Tibial nerve (tissue), 4 donors: ENCODE measurements around the gene PTPRK. TPM values are rescaled to one million over a fixed set of nuclear protein-coding genes. Genes with fewer than 3 reads are reported as not detected.

ENCODE experiments used
- DNase-seq, 2 donors: peaks; one replicate each; pipeline ENCODE4 v3.0.0-alpha.2; 2019; ENCODE audit warnings: low spot score in 2 of 2
- H3K27ac ChIP-seq, 4 donors: fragments of 200-600 bp; sonication (generic) in 3 of 4; one replicate each; pipeline ENCODE4 v1.5.1; 2017 to 2019; ENCODE audit warnings: mild to moderate bottlenecking in 1 of 4
- H3K27me3 ChIP-seq, 2 donors: fragments of 200-600 bp; sonication (generic) in 1 of 2; one replicate each; pipeline versions ENCODE4 v1.5.1 to v1.6.0; 2017 to 2019
- H3K36me3 ChIP-seq, 3 donors: fragments of 200-600 bp; sonication (generic); one replicate each; pipeline ENCODE4 v1.5.1; 2018 to 2019
- H3K4me1 ChIP-seq, 4 donors: fragments of 200-600 bp; sonication (generic) in 3 of 4; one replicate each; pipeline ENCODE4 v1.5.1; 2017 to 2019
- H3K4me3 ChIP-seq, 4 donors: fragments of 200-600 bp; sonication (generic) in 3 of 4; one replicate each; pipeline ENCODE4 v1.5.1; 2017 to 2019; ENCODE audit warnings: mild to moderate bottlenecking in 1 of 4, moderate library complexity in 1 of 4
- H3K9me3 ChIP-seq, 4 donors: fragments of 200-600 bp; sonication (generic) in 3 of 4; one replicate each; pipeline ENCODE4 v1.5.1; 2017 to 2019
- CTCF ChIP-seq, 5 experiments: fragments of 200-600 bp in 3 of 5; fragments of 450-650 bp in 2 of 5; sonication (generic) in 3 of 5; IDR thresholded peaks; one replicate each; pipeline ENCODE4 v1.5.1; 2016 to 2019; ENCODE audit warnings: antibody characterized with exemption in 5 of 5, mild to moderate bottlenecking in 3 of 5, moderate library complexity in 2 of 5
- EP300 ChIP-seq, 2 donors: sonication (generic); formaldehyde crosslinking; IDR thresholded peaks; one replicate each; pipeline ENCODE4 v1.6.1; 2017; ENCODE audit warnings: antibody characterized with exemption in 2 of 2, mild to moderate bottlenecking in 1 of 2
- POLR2A ChIP-seq, 2 donors: fragments of 450-650 bp; IDR thresholded peaks; one replicate each; pipeline ENCODE4 v1.6.1; 2017; ENCODE audit warnings: antibody characterized with exemption in 2 of 2, mild to moderate bottlenecking in 2 of 2, moderate library complexity in 2 of 2
- WGBS, 2 donors: methylation state at CpG; one replicate each; pipeline ENCODE4 v1.1.5; 2018; 5-methylcytosine and 5-hydroxymethylcytosine counted together
- total RNA-seq, 4 donors: library from RNA; depleted of rRNA; stranded (reverse); fragments of >200 nt; gene quantifications; one replicate each; pipeline ENCODE4 v1.1.0, GENCODE V29; 2016

PTPRK gene
- total RNA-seq, 4 donors from 2014 or later: 17.4 to 26.1 (median 21.2) TPM

- Histone ChIP-seq H3K4me3 (no peak overlapping the region), H3K36me3 (no peaks in the 10 kb centered on the region), H3K4me1 (no peaks in the 10 kb centered on the region), H3K27me3 (no peaks in the 10 kb centered on the region), H3K9me3 (peaks cover 0 to 4% (median 0%) of the 10 kb centered on the region in 4 donors), H3K27ac (no peak overlapping the region)
- 83 to 90% methylated on average over 8 of the region's 8 CpGs for whole genome bisulfite sequencing, 2 donors
- TF ChIP-seq EP300 (IDR thresholded peaks at IDR 0.05) (no peak), POLR2A (IDR thresholded peaks at IDR 0.05) (no peak), CTCF (IDR thresholded peaks at IDR 0.05) (no peak)
- DNase-seq: no peak
Observed at GRCh38 chr6:127950566-127951145, 569.7 kb downstream of the PTPRK start.

- no peaks in the 10 kb centered on the region for H3K4me1 ChIP-seq
- H3K36me3 ChIP-seq: no peaks in the 10 kb centered on the region
- 81 to 97% methylated on average over 3 of the region's 3 CpGs for WGBS, 2 donors
- no peaks in the 10 kb centered on the region for H3K27me3 ChIP-seq
- no peak for DNase-seq
- H3K4me3 ChIP-seq: no peak overlapping the region
- H3K27ac ChIP-seq: no peak overlapping the region
- H3K9me3 ChIP-seq: peaks cover 0 to 4% (median 0%) of the 10 kb centered on the region in 4 donors
- no peak for TF ChIP-seq POLR2A (IDR thresholded peaks at IDR 0.05)
- TF ChIP-seq EP300 (IDR thresholded peaks at IDR 0.05): no peak
- no peak for TF ChIP-seq CTCF (IDR thresholded peaks at IDR 0.05)
Observed at GRCh38 chr6:127949251-127949650, 571.1 kb downstream of the PTPRK start.

- no peaks in the 10 kb centered on the region for H3K27me3 ChIP-seq
- no peak overlapping the region for H3K27ac ChIP-seq
- WGBS, 2 donors: 91 to 99% methylated on average over 2 of the region's 2 CpGs
- DNase-seq: no peak
- no peaks in the 10 kb centered on the region for H3K4me1 ChIP-seq
- no peak overlapping the region for H3K4me3 ChIP-seq
- peaks cover 0 to 4% (median 0%) of the 10 kb centered on the region in 4 donors for H3K9me3 ChIP-seq
- H3K36me3 ChIP-seq: no peaks in the 10 kb centered on the region
- TF ChIP-seq POLR2A (IDR thresholded peaks at IDR 0.05) (no peak), CTCF (IDR thresholded peaks at IDR 0.05) (no peak), EP300 (IDR thresholded peaks at IDR 0.05) (no peak)
Observed at GRCh38 chr6:127946388-127946787, 574.0 kb downstream of the PTPRK start.

DNA sequence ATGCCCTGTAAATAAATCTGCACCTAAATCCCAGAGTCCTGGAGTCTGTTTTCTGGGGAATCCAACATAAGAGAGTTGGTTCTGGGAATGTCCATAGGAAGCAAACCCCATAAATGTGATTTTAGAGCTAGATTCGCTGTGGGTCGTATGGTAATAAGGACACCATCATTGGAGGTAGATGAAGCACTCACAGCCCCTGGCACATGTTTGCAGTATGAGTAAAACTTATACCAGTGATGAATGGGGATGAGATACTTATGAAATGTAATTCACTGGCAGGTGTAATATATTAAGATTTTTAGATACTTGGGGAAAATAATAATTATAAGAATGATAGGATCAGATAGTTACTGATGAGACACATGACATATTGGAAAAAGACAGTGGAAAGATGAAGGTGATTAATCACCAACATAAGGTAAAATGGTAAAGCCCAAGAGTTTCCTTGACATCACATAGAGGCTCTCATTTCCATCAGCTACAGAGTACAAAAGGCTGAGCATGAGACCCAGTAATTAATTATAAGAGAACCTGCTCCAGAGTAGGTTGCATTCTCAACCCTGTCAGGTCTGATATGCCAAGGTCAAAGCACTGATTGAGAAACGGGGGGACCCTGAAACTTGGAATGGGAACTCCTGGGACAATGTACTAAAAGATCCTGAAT, 574.8 kb downstream of the PTPRK start:
- 87 to 93% methylated on average over 3 of the region's 3 CpGs for WGBS, 2 donors
- H3K36me3 ChIP-seq: no peaks in the 10 kb centered on the region
- no peak overlapping the region for H3K4me3 ChIP-seq
- H3K4me1 ChIP-seq: no peaks in the 10 kb centered on the region
- no peak for DNase-seq
- H3K9me3 ChIP-seq: peaks cover 0 to 4% (median 0%) of the 10 kb centered on the region in 4 donors
- H3K27ac ChIP-seq: no peak overlapping the region
- TF ChIP-seq CTCF (IDR thresholded peaks at IDR 0.05): no peak
- H3K27me3 ChIP-seq: no peaks in the 10 kb centered on the region

DNA sequence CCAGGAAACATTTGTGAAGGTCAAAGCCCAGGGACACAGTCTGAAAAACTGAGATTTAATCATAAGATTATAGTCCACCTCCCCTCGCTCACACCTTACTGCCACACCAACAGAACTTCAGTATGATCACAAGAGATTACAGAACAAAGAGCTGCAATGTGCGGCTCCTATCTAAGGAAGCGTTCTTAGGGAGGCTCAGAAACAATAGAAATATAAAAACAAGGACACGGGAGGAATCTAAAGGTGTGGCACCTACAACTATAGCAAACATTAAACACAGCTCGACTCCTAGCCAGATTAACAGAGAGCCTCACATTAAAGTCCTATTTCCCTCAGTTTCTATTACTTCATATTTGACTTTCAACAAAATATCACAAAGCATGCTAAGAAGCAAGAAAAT, 579.2 kb downstream of the PTPRK start:
- no peak for DNase-seq
- Histone ChIP-seq H3K4me1 (peaks cover 0 to 5% (median 0%) of the 10 kb centered on the region in 4 donors), H3K9me3 (peaks cover 0 to 2% (median 0%) of the 10 kb centered on the region in 4 donors), H3K36me3 (no peaks in the 10 kb centered on the region), H3K4me3 (no peak overlapping the region), H3K27me3 (no peaks in the 10 kb centered on the region), H3K27ac (no peak overlapping the region)
- TF ChIP-seq CTCF (IDR thresholded peaks at IDR 0.05) (no peak), POLR2A (IDR thresholded peaks at IDR 0.05) (no peak), EP300 (IDR thresholded peaks at IDR 0.05) (no peak)
- 92% methylated on average over 5 of the region's 5 CpGs for WGBS, 2 donors
